GOT3 (cell line): ENCODE results near the gene ZSWIM5.

ENCODE experiments used
- DNase-seq: peaks from one replicate; lab custom pipeline; 2025; ENCODE audit warnings: mixed read lengths; lab: John Stamatoyannopoulos, UW

ZSWIM5 gene

DNA sequence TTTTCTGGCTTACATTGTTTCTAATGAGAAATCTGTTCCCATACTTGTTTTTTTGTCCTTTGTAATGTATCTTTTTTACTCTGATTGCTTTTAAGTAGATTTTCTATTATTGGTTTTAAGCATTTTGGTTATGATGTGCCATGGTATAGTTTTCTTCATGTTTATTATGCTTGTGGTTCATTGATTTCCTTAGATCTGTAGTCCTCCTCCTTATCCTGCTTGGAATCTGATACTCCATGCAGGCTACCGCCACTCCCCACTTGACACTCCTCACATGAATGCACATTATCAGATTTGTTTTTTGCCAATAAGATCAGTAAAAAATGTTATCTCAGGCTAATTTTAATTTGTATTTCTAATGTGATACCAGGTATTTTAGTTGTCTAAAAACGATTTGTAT is 173.6 kb downstream of the ZSWIM5 start:
- no peak for DNase-seq

DNA sequence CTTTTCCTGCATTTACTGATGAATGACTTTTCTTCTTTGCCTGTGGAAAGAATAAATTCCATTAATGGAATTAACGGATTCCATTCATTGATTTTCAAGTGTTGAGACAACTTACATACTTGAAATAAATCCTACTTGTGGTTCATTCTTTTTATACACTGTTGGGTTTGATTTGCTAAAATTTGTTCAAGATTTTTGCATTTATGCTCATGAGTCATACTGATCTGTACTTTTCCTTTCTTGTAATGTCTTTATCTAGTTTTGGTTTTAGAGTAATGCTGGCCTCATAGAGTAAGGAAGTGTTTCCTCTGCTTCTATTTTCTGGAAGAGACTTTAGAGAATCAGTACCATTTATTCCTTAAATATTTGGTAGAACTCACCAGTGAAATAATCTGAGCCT is 180.0 kb downstream of the ZSWIM5 start:
- no peak for DNase-seq

DNA sequence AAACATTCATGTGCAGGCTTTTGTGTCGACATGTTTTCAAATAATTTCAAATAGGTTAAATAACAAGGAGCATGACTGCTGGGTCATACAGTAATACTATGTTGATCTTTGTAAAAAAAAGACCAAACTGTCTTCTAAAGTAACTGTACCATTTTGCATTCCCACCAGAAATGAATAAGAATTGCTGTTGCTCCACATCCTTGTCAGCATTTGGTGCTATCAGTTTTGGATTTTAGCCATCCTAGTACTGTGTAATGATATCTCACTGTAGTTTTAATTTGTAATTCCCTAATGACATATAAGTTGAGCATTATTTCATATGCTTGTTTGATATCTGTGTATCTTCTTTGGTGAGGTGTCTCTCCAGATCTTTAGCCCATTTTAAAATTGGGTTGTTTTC is 182.7 kb downstream of the ZSWIM5 start:
- DNase-seq: no peak

DNA sequence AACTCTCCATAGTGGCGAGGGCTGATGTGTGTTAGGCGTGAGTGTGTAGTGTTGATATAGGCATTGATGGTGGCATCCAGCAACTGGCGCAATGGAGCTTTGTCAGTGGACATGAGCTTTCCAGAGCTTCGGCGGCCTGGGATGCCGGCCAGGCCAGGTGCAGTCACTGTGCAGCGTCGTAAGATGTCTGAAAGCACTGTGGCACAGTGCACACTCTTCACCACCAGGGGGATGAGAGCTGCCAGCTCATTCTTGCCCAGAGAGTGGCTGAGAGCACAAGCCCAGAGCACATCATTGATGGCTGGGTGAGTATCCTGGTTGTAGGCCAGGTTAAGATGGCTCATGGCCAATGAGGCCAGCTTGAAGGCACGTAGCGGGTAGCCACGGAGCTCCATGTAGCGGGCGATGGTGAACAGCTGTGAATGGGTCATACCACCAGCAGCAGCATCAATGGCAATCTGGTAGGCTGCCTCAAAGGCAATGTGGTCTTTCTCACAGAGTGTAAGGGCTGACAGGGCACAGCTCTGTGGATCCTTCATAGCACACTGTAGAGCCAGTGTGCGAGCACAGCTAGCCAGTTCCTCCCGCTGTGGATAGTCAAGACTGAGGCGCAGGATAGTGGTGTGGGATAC is 187.7 kb downstream of the ZSWIM5 start:
- no peak for DNase-seq

DNA sequence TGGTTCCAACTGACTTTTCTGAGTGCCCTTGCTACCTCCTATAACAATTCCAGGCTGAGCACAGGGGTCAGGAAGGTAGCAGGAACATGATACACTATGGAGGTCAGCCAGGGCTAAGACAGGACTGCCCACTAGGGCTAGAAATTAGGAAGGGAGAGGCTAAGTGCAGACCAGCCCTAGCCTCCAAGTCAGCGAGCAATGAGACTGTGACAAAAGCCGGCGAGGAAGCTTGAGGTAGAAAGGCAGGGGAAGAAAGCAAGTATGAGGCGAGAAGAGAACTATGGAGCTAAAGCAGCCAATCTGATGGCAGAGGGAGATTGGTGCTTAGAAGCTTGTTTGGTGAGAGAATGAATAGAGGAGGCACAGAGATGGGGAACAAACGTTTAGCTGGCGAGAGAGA is 189.6 kb downstream of the ZSWIM5 start:
- no peak for DNase-seq

DNA sequence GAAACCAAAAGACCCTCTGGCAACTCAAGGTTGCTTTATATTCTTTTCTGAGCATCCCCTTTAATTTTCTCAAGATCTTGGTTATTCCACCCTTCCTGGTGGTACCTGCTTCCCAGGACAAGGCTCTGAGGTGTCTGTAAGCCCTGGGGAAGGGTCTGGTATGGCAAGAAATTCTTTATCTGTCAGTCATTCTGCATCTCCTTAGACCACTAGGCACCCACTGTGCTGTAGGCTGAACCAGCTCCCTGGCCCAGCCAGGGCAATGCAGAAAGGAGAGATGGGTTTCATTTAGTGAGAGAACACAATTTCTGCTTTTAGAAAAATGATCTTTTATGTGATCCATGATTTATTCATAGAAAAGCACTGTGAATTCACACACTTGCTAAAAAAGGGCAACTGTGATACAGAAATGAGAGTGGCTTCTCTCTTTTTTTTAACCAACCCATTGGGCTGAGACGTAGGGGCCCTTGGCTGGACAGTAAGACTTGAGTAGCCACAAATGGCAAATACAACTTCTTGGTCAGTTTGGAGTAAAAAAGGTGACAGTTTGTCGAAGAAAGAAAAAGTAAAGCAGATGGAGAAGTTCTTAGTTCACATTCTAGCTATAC is 190.2 kb downstream of the ZSWIM5 start:
- no peak for DNase-seq

DNA sequence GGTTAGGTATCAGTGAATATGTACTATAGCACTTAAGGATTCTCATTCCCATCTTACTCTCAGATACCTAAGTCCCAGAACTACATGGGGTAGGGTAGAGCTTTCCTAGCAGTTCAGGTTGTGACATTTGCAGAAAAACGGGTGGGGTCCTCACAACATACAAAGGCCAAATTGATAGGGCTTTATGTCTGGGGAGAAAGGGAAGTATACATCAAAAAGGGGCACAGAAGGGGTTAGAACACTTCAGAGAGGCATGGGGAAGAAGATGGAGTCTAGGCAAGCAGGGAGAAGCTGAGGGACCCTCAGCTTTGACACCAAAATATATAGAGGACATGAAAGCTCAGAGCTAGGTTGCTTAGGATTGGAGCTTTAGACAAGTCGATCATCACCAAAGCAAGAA is 190.7 kb downstream of the ZSWIM5 start:
- no peak for DNase-seq

DNA sequence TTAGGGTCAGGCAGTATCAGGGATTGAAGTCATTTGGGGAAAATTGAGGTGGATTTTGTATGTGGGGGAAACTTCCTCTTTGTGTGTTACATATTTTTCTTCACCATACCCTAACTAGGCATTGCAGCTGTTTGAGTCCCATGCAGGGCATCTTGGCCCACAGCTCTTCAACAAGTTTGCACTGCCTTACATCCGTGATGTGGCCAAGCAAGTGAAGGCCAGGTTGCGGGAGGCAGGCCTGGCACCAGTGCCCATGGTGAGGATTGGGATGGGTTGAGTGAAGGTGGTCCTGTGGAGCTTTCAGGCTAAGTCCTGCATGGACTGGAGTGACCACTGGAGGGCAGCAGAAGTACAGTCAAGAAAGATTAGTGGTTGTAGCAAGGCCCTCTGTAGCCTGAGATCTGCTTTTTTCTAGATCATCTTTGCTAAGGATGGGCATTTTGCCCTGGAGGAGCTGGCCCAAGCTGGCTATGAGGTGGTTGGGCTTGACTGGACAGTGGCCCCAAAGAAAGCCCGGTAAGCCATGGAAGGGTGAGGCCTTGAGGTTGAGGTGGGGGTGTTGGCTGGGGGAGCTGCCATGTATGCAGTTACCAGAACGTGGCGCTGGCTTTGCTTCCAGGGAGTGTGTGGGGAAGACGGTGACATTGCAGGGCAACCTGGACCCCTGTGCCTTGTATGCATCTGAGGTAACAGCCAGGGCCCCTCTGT is 191.9 kb downstream of the ZSWIM5 start:
- peak; percentile 38 for DNase-seq

DNA sequence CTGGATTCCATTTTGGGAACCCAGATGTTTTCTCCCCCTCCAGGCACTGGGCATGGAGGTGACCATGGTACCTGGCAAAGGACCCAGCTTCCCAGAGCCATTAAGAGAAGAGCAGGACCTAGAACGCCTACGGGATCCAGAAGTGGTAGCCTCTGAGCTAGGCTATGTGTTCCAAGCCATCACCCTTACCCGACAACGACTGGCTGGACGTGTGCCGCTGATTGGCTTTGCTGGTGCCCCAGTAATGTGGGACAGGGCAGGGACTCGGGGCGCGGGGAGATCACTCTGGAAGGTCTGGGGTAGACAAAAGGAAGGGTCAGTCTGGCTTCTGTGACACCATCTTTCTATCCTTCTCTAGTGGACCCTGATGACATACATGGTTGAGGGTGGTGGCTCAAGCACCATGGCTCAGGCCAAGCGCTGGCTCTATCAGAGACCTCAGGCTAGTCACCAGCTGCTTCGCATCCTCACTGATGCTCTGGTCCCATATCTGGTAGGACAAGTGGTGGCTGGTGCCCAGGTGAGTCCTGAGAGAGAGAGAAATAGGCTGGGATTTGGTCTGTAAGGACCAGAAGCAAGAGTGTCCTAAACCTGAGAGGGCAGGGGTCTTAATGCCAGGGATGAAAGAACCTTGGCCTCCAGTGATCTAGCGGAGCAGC is 192.7 kb downstream of the ZSWIM5 start:
- DNase-seq: no peak

DNA sequence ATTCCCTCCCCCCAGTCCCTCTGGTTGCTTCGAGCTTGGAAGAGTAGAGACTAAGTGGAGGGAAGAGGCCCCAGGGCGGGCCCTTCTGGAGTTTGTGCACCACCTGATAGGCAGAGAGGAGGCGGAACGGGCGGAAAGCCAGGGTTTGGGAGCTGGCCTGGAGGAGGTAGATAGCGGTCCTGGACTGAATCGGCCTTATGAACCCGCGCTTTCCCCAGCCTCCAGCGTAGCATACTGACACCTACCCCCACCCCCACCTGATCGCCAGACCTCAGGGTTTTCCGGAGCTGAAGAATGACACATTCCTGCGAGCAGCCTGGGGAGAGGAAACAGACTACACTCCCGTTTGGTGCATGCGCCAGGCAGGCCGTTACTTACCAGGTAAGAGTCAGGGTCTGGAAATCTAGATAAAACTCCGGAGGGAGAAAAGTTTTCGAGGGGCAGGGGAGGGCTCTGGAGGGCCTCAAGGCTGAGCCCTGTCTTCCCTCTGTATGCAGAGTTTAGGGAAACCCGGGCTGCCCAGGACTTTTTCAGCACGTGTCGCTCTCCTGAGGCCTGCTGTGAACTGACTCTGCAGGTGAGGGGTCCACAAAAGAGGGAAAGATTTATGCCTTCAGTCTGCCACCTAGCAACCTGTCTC is 193.6 kb downstream of the ZSWIM5 start:
- DNase-seq: no peak

DNA sequence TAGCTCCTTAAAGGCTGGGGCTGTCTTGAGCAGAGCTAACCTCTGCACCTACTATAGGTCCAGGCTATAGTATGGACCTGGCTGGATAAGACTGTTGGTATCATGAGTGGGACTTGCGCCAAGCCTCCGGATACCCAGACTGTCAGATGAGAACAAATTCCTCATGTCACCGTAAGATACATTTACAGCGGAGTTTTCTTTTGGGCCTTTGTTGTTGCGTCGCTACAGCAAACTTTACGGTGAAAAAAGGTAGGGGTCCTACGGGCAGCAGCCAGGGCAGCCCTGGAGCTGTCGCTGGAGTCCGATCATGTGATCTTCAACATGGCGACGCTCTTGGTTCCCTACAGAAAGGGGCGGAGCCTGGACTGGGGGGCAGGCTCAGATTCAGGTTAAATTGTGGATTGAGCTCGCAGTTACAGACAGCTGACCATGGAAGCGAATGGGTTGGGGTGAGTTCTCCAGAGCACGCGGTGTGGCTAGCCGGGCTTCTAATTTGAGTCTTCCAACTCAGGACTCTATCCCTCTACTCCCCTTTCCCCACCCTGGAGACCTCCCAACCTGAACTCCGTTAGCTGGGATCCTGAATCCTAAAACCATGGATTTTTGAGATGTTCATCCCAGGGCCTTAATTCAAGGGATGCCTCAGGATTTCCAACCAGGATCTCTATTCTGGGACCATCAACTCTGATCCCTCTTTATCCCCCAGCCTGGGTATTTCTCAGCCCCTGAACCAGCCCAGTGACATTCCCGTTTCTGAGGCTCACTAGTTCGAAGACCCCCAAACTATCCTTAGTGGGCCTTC is 194.4 kb downstream of the ZSWIM5 start, which contains the start of gene UROD:
Gene UROD (plus strand): TSS at position 418 of the 802 bp plus-strand sequence. CDS start 12 bp downstream, at position 430.
- peak; percentile 56 for DNase-seq

DNA sequence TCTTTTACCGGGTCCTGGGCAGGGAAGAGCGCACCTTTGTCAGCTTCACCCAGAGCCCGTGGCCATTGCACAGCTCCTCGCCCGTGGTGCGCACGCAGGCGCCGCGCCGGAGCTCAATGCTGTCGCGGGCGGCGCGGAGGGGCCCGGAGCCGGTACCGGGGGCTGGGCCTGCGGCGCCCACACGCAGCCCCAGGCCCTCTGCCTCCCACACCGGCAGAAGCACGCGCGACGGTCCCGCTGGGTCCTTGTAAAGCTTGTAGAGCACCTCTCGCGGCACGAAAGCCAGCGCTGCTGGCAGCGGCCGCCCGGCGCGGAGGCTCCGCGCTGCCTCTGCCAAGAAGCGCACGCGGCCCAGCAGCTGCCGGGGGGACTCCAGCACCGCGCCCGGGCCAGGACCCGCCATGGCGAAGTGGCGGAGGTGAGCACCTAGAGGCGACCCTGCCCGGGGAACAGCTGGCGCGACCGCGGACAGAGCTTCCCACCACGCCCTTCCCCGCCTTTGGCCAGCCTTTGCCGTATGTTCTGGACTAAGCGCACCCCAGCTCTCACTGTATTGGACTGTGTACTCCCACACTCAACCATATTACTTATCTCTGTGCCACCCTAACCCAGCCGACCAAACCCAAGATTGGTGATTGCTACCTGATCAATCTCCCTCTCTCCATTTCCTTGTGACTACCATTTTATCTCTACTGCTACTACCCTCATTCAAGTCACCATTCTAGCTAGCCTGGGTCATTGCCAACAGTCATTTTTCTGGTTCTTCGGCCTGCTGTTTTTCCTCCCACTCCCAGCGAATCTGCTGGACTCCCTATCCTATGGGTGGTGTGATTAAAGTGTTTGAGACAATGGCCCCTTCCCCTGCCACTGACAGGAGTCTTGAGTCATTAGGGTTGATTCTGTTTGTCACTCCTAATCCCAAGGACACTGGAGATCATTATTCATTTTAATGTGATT is 195.3 kb downstream of the ZSWIM5 start, which contains the start of gene HECTD3:
Gene HECTD3 (minus strand): TSS at position 470 of the 957 bp plus-strand sequence. CDS start 67 bp downstream, at position 403.
- no peak for DNase-seq

DNA sequence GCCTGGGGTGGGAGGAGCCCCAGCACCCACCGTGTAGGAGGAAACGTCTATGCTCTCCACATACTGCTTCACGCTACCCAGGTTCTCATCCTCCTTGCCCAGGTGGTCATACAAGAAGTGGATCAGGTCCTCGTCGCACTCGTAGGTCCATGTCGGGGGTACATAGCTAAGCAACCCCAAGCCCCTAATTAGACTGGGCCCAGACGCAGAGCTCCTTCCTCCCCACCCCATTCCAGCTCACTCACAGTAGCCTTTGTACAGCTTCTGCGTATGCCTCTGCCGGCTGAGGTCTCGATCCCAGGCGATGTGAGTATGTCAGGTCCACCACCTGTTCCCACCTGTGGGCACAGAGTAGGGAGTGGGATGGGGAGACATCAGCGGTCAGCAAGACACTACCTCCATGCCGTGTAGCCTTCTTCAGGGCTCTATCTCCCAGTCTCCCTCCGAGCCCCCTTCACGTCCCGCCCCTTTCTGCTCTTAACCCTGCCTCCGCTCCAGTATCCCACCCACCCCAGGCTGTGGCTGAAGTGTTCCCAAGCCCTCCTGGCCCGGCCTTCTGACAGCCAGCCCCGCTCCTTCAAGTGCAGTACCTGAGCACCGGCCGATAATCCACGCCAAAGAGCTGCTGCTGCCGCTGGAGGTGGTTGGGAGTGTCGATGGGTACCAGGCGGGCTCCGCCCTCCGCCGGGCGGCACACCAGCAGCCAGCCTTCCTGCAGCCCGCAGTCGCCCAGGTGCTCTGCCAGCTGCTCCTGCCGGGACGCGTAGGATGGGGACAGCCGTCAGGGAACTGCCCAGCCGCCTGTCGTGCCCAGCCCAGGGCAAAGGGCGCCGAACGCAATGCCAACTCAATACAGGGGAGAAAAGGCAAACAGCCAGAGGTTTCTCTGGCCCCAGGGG is 196.2 kb downstream of the ZSWIM5 start:
- DNase-seq: no peak

DNA sequence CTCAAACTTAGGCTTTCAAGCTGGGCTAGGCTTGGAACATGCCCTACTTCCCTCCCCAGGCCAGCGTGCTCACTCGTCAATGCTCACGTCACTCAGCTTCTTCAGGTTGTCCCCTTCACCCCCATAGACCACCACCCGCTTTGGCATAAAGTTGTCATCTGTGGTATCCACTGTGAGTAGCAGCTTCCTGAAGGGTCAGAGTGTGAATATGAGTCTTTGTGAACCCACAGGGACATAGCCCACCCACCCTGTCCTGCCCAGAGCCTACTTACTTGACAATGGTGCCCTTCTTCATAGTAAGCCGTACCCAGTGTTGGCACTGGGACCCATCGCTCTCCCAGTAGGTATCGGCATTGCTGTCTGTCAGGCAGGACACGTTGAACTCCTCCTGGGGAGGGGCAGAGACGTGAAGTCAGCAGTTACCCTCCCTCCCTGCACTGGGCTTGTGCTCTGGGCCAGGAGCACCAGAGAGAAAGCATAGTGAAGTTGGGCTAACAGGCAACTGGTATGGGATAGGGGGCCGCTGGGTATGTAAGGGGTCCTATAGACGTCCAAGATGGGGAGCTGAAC is 197.0 kb downstream of the ZSWIM5 start:
- no peak for DNase-seq

DNA sequence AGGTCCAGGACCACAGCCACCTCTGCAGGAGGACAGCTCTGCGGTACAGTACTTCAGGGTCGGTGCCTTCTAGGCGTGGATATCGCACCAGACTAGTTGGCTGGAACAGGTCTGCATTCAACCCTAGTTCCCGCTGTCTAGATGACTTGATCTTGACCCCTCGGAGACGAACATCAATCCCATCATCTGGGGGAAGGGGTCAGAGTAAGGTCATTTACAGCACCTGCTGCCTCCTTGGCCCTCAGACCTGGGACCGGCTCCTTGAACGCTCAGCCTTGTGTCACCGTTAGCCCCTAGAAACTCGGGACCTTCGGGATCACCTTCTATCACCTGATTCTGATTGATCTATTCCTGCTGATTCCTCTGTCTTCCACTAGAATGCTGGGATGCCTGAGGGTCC is 197.9 kb downstream of the ZSWIM5 start:
- DNase-seq: no peak

DNA sequence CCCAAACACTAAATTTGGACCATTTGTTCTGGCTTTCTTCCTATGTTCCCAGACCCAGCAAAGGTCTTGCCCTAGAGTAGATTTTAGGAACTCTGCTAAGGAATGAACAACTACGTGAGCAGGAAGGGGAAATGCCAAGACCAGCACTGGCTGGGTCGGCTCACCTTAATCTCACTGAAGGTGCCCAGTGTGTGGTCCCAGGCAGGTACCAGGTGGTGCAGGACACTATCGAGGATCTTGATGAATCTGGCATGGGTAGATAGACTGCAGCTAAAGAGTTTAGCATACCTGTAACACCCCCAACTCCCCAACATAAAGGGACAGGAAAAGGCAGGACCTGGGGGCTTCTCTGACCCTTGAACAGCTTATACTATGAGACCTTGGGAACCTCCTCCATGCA is 198.3 kb downstream of the ZSWIM5 start:
- no peak for DNase-seq

DNA sequence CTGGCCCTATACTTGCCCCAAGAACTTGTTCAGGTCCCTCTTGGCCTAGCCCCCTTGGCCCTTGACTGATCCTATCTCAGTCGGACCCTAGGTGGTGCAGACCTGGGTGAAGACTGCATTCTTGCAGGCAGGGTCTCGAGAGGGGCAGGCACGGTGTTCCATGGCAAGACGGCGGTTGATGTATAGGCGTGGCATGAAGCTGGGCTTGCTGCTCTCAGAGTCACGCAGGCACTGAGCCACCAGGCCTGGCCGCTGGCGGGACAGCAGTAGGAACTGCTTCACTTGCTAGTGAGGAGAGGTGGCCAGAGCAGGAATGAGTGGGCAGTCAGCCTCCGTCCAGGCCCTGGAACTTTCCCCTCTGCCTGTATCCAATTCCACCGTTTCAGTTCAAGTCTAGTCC is 199.1 kb downstream of the ZSWIM5 start:
- DNase-seq: no peak

DNA sequence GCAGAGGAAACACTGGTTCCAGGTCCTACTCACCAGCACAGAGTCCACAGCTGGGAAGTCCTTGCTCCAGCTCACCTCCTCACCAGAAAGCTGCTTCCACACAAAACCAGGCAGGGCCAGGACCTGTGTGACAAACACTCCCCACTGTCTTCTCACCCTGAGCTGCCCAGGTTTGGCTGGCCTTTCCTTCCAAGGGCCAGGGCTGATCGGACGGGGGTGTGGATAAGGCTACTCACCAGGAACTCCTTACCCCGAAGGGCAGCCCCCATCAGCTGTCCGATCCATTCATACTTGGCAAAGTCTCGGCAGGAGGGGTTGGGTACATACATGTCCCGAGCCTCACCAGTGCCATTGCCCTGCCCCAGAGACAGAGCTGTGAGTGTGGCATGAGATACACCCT is 200.6 kb downstream of the ZSWIM5 start:
- DNase-seq: no peak
